Measurements from ENCODE around the gene MALSU1.
A peak's percentile ranks its signal among the peaks of the same experiment; 100 is the strongest.

The MALSU1 gene

GRCh38 chr7:23260371-23260770, 38.8 kb upstream of the MALSU1 start:
- H3K27ac ChIP-seq: no peak overlapping the region
- no peaks in the 10 kb centered on the region for H3K79me2 ChIP-seq (ENCODE audit: insufficient read depth, low read depth)
- no peaks in the 10 kb centered on the region for H4K20me1 ChIP-seq (ENCODE audit: insufficient read depth)
- H3K4me1 ChIP-seq (ENCODE audit: low read depth, poor library complexity, severe bottlenecking): peaks cover 5% of the 10 kb centered on the region
- no peak overlapping the region for H3K4me3 ChIP-seq (IDR thresholded peaks at IDR 0.05; ENCODE audit: insufficient read depth, low read depth, low read length)
- no peaks in the 10 kb centered on the region for H3K27me3 ChIP-seq (ENCODE audit: insufficient read depth, low read depth)
- H2AFZ ChIP-seq (ENCODE audit: low read depth): no peak overlapping the region
- H3K36me3 ChIP-seq (ENCODE audit: insufficient read depth): no peaks in the 10 kb centered on the region
- H3K9ac ChIP-seq: no peak overlapping the region
- no peak overlapping the region for H3K4me2 ChIP-seq
- no peak for TF ChIP-seq CTCF (conservative IDR thresholded peaks at IDR 0.05; ENCODE audit: low read depth, low read length)

GRCh38 chr7:23261843-23262452, 37.2 kb upstream of the MALSU1 start:
- no peaks in the 10 kb centered on the region for H3K79me2 ChIP-seq (ENCODE audit: insufficient read depth, low read depth)
- H3K4me1 ChIP-seq (ENCODE audit: low read depth, poor library complexity, severe bottlenecking): peaks cover 5% of the 10 kb centered on the region
- peak overlapping the region; percentile 70 for H2AFZ ChIP-seq (ENCODE audit: low read depth)
- peak overlapping the region; percentile 45 for H3K4me2 ChIP-seq
- H3K9ac ChIP-seq: no peak overlapping the region
- no peaks in the 10 kb centered on the region for H3K27me3 ChIP-seq (ENCODE audit: insufficient read depth, low read depth)
- H3K36me3 ChIP-seq (ENCODE audit: insufficient read depth): no peaks in the 10 kb centered on the region
- peak; percentile 95 for TF ChIP-seq CTCF (conservative IDR thresholded peaks at IDR 0.05; ENCODE audit: low read depth, low read length)
- H3K4me3 ChIP-seq (IDR thresholded peaks at IDR 0.05; ENCODE audit: insufficient read depth, low read depth, low read length): no peak overlapping the region
- H4K20me1 ChIP-seq (ENCODE audit: insufficient read depth): no peaks in the 10 kb centered on the region
- no peak overlapping the region for H3K27ac ChIP-seq

GRCh38 chr7:23264916-23265458, 34.2 kb upstream of the MALSU1 start:
- no peaks in the 10 kb centered on the region for H3K36me3 ChIP-seq (ENCODE audit: insufficient read depth)
- peaks cover 5% of the 10 kb centered on the region for H3K4me1 ChIP-seq (ENCODE audit: low read depth, poor library complexity, severe bottlenecking)
- H3K27ac ChIP-seq: no peak overlapping the region
- TF ChIP-seq CTCF (conservative IDR thresholded peaks at IDR 0.05; ENCODE audit: low read depth, low read length): no peak
- H3K79me2 ChIP-seq (ENCODE audit: insufficient read depth, low read depth): no peaks in the 10 kb centered on the region
- H3K9ac ChIP-seq: no peak overlapping the region
- no peaks in the 10 kb centered on the region for H4K20me1 ChIP-seq (ENCODE audit: insufficient read depth)
- H3K4me2 ChIP-seq: no peak overlapping the region
- H3K4me3 ChIP-seq (IDR thresholded peaks at IDR 0.05; ENCODE audit: insufficient read depth, low read depth, low read length): no peak overlapping the region
- no peak overlapping the region for H2AFZ ChIP-seq (ENCODE audit: low read depth)
- H3K27me3 ChIP-seq (ENCODE audit: insufficient read depth, low read depth): no peaks in the 10 kb centered on the region

GRCh38 chr7:23266918-23267317, 32.2 kb upstream of the MALSU1 start:
- H2AFZ ChIP-seq (ENCODE audit: low read depth): no peak overlapping the region

More at GRCh38 chr7:23266918-23267317, 32.2 kb upstream of the MALSU1 start:
- no peak for TF ChIP-seq CTCF (conservative IDR thresholded peaks at IDR 0.05; ENCODE audit: low read depth, low read length)
- H3K9ac ChIP-seq: no peak overlapping the region
- H3K36me3 ChIP-seq (ENCODE audit: insufficient read depth): no peaks in the 10 kb centered on the region
- H3K4me3 ChIP-seq (IDR thresholded peaks at IDR 0.05; ENCODE audit: insufficient read depth, low read depth, low read length): no peak overlapping the region
- no peak overlapping the region for H3K27ac ChIP-seq
- H3K79me2 ChIP-seq (ENCODE audit: insufficient read depth, low read depth): no peaks in the 10 kb centered on the region
- H4K20me1 ChIP-seq (ENCODE audit: insufficient read depth): no peaks in the 10 kb centered on the region
- H3K27me3 ChIP-seq (ENCODE audit: insufficient read depth, low read depth): no peaks in the 10 kb centered on the region
- peaks cover 5% of the 10 kb centered on the region for H3K4me1 ChIP-seq (ENCODE audit: low read depth, poor library complexity, severe bottlenecking)
- H3K4me2 ChIP-seq: no peak overlapping the region
